Activated B cell treated with CpG ODN at 0.5 μM for 24 hours (primary cell): Measurements from ENCODE around the gene SDR42E2. TPM values are rescaled to one million over a fixed set of nuclear protein-coding genes. Genes with fewer than 3 reads are reported as not detected.
A peak's percentile ranks its signal among the peaks of the same experiment; 100 is the strongest.
"Not testable (repeated sequence)": the region's sequence is repeated elsewhere in the genome, so short reads cannot be mapped to it uniquely, and the experiment has no call there.

Experiments used
- ATAC-seq: fragments of 200-7000 bp; cut with Tn5 transposase; one replicate; pipeline ENCODE4 v1.10.0; 2021; ENCODE audit warnings: low read depth, mild to moderate bottlenecking, moderate library complexity
- CTCF ChIA-PET: fragments of 350-600 bp; sonication (Branson Sonifier 250); formaldehyde crosslinking; loops from one replicate; lab custom pipeline; 2021; ENCODE audit warnings: antibody characterized with exemption; lab: Charles Lee
- POLR2A ChIA-PET: fragments of 350-600 bp; sonication (Branson Sonifier 250); formaldehyde crosslinking; loops from one replicate; lab custom pipeline; 2021; ENCODE audit warnings: antibody characterized with exemption; lab: Charles Lee
- DNase-seq: peaks from one replicate; pipeline ENCODE4 v3.0.0; 2022
- H3K27ac Mint-ChIP-seq: one replicate; pipeline ENCODE4 v1.8.0; 2020; ENCODE audit warnings: mixed read lengths
- H3K27me3 Mint-ChIP-seq: one replicate; pipeline ENCODE4 v1.8.0; 2021; ENCODE audit warnings: mixed read lengths
- H3K36me3 Mint-ChIP-seq: one replicate; pipeline ENCODE4 v1.8.0; 2021; ENCODE audit warnings: low read depth, mixed read lengths
- H3K4me1 Mint-ChIP-seq: one replicate; pipeline ENCODE4 v1.8.0; 2021; ENCODE audit warnings: mixed read lengths
- H3K4me3 Mint-ChIP-seq: one replicate; pipeline ENCODE4 v1.8.0; 2020; ENCODE audit warnings: mild to moderate bottlenecking, mixed read lengths
- H3K9me3 Mint-ChIP-seq: one replicate; pipeline ENCODE4 v1.8.0; 2020; ENCODE audit warnings: mixed read lengths
- intact Hi-C: fragments of 100-400 bp; cut with micrococcal nuclease; formaldehyde crosslinking; loops from one replicate; pipeline ENCODE4 v1.15.1; 2024
- total RNA-seq: library from RNA; stranded (reverse); gene quantifications from 2 replicates; pipeline ENCODE4 v1.2.3, GENCODE V29; 2022
- TF ChIP-seq, protein P1 (sequence below): fragments of 200-600 bp; IDR thresholded peaks from one replicate; pipeline ENCODE4 v1.8.0; 2022; ENCODE audit warnings: antibody characterized with exemption, mild to moderate bottlenecking

Gene SDR42E2
- total RNA-seq, 1 donor from 2014 or later = 0.18 TPM

DNA sequence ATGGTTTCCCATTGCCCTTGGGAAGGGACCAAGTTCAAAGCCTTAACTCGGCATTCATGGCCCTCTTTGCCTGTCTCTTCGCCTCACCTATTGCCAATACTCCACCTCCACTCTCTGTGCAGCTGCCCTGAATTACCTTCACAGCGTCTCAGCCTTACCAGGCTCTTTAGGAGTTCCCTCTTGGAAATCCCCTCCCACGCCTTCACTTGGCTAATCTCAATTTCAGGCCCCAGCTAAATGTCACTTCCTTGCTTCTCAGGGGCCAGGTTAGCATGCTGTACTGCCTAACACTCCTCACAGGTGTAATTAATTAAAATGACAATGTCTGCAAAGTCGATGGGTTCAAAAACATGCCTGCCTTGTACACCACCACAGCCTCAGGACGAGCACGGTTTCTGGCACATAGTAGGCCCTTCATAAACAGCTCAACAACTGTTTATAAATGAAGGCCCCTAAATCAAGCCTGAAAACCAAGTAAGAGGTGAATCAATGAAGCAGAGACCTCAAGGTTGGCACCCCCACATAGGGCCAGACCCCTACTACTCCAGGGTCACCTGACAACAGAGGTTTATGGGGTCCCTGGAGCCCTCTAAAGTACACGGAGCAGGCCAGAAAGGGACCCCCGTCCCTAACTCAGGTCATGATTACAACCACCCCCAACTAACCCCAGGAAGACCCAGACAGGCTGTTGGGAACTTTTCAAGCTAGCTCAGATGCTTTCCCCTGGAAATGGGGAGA lies 32.6 kb downstream of the SDR42E2 start:
- no peak for DNase-seq
- ChIA-PET CTCF (interaction anchor here (0.9 to 2.9 kb wide), 4 partner anchors 11 to 188 kb away, joined by 3 to 17 read pairs (median 8); partner anchors contain the start of genes EEF2K and POLR3E), POLR2A (interaction anchor here (0.5 to 8.8 kb wide), 5 partner anchors 11 to 242 kb away, joined by 3 to 154 read pairs (median 6); partner anchors contain the start of genes EEF2K, MOSMO, POLR3E and UQCRC2)
- H3K4me1 Mint-ChIP-seq = peaks cover 78% of the 10 kb centered on the region
- intact Hi-C loops = loop anchor here (5.0 to 10.0 kb wide), 4 partner anchors 177 to 598 kb away; partner anchors contain the start of genes CDR2 and METTL9
- peaks cover 2% of the 10 kb centered on the region for H3K27me3 Mint-ChIP-seq
- TF ChIP-seq, protein P1, sequence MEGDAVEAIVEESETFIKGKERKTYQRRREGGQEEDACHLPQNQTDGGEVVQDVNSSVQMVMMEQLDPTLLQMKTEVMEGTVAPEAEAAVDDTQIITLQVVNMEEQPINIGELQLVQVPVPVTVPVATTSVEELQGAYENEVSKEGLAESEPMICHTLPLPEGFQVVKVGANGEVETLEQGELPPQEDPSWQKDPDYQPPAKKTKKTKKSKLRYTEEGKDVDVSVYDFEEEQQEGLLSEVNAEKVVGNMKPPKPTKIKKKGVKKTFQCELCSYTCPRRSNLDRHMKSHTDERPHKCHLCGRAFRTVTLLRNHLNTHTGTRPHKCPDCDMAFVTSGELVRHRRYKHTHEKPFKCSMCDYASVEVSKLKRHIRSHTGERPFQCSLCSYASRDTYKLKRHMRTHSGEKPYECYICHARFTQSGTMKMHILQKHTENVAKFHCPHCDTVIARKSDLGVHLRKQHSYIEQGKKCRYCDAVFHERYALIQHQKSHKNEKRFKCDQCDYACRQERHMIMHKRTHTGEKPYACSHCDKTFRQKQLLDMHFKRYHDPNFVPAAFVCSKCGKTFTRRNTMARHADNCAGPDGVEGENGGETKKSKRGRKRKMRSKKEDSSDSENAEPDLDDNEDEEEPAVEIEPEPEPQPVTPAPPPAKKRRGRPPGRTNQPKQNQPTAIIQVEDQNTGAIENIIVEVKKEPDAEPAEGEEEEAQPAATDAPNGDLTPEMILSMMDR = no peak
- H3K36me3 Mint-ChIP-seq = peaks cover 3% of the 10 kb centered on the region
- peak overlapping the region; percentile 96 for H3K27ac Mint-ChIP-seq
- H3K9me3 Mint-ChIP-seq = peaks cover 2% of the 10 kb centered on the region
- no peak for ATAC-seq
- H3K4me3 Mint-ChIP-seq = peak overlapping the region; percentile 87

DNA sequence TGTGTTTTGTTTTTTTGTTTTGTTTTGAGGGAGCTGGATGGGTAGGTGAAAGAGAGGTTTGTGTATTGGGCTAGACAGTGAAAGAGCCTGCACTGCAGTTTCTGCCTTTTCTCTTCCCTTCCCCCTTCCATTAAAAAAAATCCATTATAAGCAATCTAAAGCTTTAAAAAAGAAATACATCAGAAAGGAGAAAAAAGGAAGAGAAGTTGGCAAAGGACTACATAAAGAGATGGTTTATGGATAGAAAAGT lies 33.1 kb downstream of the SDR42E2 start:
- Mint-ChIP-seq H3K27me3 (peaks cover 2% of the 10 kb centered on the region), H3K4me3 (peak overlapping the region; percentile 87), H3K27ac (peak overlapping the region; percentile 96), H3K36me3 (peaks cover 3% of the 10 kb centered on the region), H3K4me1 (peaks cover 77% of the 10 kb centered on the region), H3K9me3 (peaks cover 2% of the 10 kb centered on the region)
- DNase-seq (no peak), ATAC-seq (no peak)
- TF ChIP-seq, protein P1 = no peak
- intact Hi-C loops = loop anchor here (10.0 kb wide), 1 partner anchor 239 kb away; no protein-coding TSS in a partner anchor
- CTCF ChIA-PET = interaction anchor here (0.9 to 2.9 kb wide), 4 partner anchors 10 to 188 kb away, joined by 3 to 17 read pairs (median 8); partner anchors contain the start of genes EEF2K and POLR3E
- POLR2A ChIA-PET = interaction anchor here (0.5 to 8.8 kb wide), 4 partner anchors 11 to 242 kb away, joined by 3 to 154 read pairs (median 8); partner anchors contain the start of genes EEF2K, POLR3E and UQCRC2

DNA sequence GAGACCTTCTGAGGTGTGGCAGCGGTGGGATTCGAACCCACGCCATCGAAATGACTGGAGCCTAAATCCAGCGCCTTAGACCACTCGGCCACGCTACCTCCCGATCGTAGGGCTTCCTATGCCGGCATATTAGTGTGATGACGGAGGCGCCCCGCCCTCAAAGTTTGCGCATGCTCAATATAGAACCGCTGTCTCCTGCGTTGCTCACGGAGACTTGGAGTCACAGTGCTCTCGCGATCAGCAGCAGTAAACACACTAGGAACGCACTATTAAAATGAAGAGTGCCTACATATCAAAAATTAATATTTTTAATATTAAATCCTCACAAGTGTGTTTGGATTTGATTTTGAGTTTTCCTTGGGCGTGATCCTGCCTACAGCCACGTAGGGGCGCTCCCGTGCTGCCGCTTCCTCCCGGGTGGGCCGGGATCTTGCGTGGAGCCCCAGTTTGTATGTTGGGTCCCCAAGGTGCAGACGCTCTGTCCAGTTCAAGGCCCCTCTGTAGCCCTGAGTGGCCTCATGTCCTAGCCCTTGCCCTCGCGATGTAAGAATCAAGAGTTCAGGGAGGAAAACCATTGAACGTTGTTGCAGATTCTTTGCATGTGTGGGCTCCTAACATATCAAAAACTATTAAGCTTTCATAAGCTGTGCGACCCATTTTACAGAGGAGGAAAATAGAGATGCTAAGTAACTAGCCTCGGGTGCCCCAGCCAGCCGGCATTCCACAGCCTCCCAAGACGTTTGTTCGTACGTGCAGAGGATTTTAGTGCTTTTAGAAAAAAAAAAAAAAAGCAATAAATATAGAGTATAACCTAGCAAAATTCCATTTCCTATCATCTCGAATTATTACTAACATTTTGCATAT lies 33.6 kb downstream of the SDR42E2 start:
- Mint-ChIP-seq H3K9me3 (peaks cover 2% of the 10 kb centered on the region), H3K36me3 (peaks cover 3% of the 10 kb centered on the region), H3K27ac (peak overlapping the region; percentile 96), H3K4me1 (peaks cover 72% of the 10 kb centered on the region), H3K27me3 (peaks cover 2% of the 10 kb centered on the region), H3K4me3 (peak overlapping the region; percentile 87)
- intact Hi-C loops = loop anchor here (1.0 to 10.0 kb wide), 3 partner anchors 10 to 239 kb away; partner anchors contain the start of genes EEF2K and POLR3E
- peak; percentile 5 for ATAC-seq
- ChIA-PET CTCF (interaction anchor here (0.6 to 2.9 kb wide), 5 partner anchors 10 to 1038 kb away, joined by 3 to 17 read pairs (median 5); partner anchors contain the start of gene EEF2K), POLR2A (interaction anchor here (0.7 to 8.8 kb wide), 6 partner anchors 10 to 1256 kb away, joined by 4 to 154 read pairs (median 6); partner anchors contain the start of genes EEF2K, POLR3E and UQCRC2)
- DNase-seq = peak; percentile 87
- TF ChIP-seq, protein P1 = no peak

DNA sequence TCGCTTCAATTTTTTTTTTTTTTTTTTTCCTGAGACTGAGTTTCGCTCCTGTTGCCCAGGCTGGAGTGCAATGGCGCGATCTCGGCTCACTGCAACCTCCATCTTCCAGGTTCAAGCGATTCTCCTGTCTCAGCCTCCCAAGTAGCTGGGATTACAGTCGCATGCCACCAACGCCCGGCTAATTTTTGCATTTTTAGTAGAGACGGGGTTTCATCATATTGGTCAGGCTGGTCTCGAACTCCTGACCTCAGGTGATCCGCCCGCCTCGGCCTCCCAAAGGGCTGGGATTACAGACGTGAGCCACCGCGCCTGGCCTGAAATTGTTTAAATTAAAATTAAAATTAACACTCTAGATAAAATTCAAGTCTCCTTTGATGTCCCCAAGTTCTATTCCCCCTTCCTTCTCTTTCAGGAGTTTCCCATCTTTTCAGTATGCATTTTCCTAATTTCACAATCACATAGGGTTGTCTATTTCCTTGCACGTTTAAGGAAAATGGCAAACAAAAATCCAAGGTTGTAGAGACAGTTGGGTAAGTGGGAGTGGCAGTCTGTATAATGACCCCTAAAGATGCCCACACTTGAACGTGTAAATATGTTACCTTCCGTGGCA lies 34.4 kb downstream of the SDR42E2 start:
- H3K27ac Mint-ChIP-seq = not testable (repeated sequence)
- H3K4me1 Mint-ChIP-seq = peaks cover 68% of the 10 kb centered on the region

More for the DNA sequence above, 34.4 kb downstream of the SDR42E2 start:
- CTCF ChIA-PET = interaction anchor here (0.6 to 2.9 kb wide), 6 partner anchors 8 to 1039 kb away, joined by 3 to 17 read pairs (median 5); partner anchors contain the start of genes EEF2K and POLR3E
- ATAC-seq, H3K36me3 Mint-ChIP-seq, DNase-seq, H3K9me3 Mint-ChIP-seq, H3K27me3 Mint-ChIP-seq: not testable (repeated sequence)
- POLR2A ChIA-PET = interaction anchor here (0.7 to 8.8 kb wide), 5 partner anchors 10 to 1255 kb away, joined by 4 to 154 read pairs (median 7); partner anchors contain the start of genes EEF2K, POLR3E and UQCRC2
- intact Hi-C loops = loop anchor here (1.0 to 10.0 kb wide), 3 partner anchors 10 to 238 kb away; partner anchors contain the start of genes EEF2K and POLR3E
- H3K4me3 Mint-ChIP-seq = peak overlapping the region; percentile 87
